ENCODE measurements around the gene HIVEP3. TPM values are rescaled to one million over a fixed set of nuclear protein-coding genes. Genes with fewer than 3 reads are reported as not detected.
"Not testable (repeated sequence)": the region's sequence is repeated elsewhere in the genome, so short reads cannot be mapped to it uniquely, and the experiment has no call there.

The HIVEP3 gene
- total RNA-seq, 1 donor from 2014 or later, result 3.6 TPM

DNA sequence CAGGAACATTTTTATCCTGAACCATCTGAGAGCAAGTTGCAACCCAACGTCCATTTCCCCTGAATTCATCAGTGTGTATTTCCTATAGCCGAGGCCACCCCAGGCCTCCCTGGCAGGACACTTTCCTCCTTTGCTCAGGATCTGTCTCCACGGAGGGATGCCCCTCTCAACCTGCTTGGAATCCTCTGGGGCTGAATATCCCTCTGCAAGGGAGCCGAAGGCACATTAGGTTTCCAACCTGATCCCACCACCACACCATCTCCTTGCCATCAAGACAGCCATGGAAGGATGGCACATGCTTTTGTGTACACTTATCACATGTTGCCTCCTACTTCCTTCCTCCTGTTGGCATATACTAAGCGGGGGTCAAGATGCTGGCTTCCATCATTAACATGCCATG lies 359.4 kb downstream of the HIVEP3 start:
- no peak overlapping the region for H3K4me3 Mint-ChIP-seq (ENCODE audit: unreplicated experiment)
- H3K27ac Mint-ChIP-seq (ENCODE audit: unreplicated experiment), result no peak overlapping the region
- H3K27me3 Mint-ChIP-seq (ENCODE audit: low read depth), result peaks cover 4% of the 10 kb centered on the region
- no peaks in the 10 kb centered on the region for H3K4me1 Mint-ChIP-seq (ENCODE audit: low read depth)
- peaks cover 16% of the 10 kb centered on the region for H3K9me3 Mint-ChIP-seq (ENCODE audit: low read depth)
- TF ChIP-seq, protein P1, sequence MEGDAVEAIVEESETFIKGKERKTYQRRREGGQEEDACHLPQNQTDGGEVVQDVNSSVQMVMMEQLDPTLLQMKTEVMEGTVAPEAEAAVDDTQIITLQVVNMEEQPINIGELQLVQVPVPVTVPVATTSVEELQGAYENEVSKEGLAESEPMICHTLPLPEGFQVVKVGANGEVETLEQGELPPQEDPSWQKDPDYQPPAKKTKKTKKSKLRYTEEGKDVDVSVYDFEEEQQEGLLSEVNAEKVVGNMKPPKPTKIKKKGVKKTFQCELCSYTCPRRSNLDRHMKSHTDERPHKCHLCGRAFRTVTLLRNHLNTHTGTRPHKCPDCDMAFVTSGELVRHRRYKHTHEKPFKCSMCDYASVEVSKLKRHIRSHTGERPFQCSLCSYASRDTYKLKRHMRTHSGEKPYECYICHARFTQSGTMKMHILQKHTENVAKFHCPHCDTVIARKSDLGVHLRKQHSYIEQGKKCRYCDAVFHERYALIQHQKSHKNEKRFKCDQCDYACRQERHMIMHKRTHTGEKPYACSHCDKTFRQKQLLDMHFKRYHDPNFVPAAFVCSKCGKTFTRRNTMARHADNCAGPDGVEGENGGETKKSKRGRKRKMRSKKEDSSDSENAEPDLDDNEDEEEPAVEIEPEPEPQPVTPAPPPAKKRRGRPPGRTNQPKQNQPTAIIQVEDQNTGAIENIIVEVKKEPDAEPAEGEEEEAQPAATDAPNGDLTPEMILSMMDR (IDR thresholded peaks at IDR 0.05), result no peak
- DNase-seq (ENCODE audit: low spot score), result no peak
- H3K36me3 Mint-ChIP-seq (ENCODE audit: low read depth), result peaks cover 15% of the 10 kb centered on the region

DNA sequence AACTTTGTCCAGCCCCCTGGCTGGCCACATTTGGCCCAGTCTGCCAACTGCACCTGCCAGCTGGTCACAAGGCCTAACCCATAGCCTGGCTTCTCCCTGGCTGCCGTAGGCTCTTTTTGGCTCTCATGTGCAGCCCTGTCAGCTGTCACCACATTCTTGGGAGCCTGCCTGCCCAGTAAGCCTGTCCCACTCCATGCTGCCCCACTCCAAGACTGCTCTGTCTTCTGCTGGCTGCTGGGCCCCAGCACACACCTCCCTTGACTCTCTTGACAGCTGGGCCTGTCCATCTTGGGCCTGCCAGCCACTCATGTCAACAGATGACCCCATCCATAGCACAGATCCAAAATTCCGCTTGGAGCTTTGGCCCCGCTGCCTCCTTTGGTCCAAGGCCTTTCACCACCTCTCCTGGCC lies 360.0 kb downstream of the HIVEP3 start:
- no peak for DNase-seq (ENCODE audit: low spot score)
- TF ChIP-seq, protein P1 (IDR thresholded peaks at IDR 0.05), result no peak
- H3K4me3 Mint-ChIP-seq (ENCODE audit: unreplicated experiment), result no peak overlapping the region
- no peak overlapping the region for H3K27ac Mint-ChIP-seq (ENCODE audit: unreplicated experiment)
- H3K4me1 Mint-ChIP-seq (ENCODE audit: low read depth), result no peaks in the 10 kb centered on the region
- peaks cover 3% of the 10 kb centered on the region for H3K27me3 Mint-ChIP-seq (ENCODE audit: low read depth)
- H3K9me3 Mint-ChIP-seq (ENCODE audit: low read depth), result peaks cover 20% of the 10 kb centered on the region
- H3K36me3 Mint-ChIP-seq (ENCODE audit: low read depth), result peaks cover 15% of the 10 kb centered on the region

DNA sequence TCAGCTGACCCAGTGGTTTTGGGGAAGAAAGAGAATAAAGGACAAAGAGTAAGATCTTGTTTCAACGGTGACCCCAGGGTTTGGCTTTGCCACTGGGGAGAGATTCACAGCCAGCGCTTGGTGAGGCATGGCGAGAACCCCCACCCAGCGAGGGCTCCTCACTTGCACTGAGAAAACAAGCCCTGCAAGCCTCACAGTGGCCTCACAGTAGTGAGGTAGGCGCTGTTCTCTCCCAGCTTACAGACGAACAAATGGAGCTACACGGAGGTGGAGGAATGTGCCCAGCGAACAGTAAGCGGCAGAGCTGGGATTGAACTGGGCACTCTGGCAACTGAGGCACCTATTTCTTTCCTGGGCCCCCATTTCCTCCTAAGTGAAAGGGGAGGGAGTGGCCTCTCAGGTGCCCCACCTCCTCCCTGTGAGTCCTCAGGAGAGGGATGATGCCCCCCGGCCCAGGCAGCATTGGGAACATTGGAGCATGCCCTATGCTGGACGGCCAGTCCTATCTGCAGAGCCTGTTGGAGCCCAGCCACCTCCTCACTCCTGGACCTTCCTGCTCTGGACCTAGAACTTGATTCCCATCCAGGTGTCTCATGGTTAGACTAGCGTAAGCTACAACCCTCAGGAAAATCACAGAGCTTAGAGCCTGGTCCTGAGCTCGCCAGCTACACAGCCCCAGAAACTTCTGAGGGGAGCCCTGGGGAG lies 360.8 kb downstream of the HIVEP3 start:
- H3K27ac Mint-ChIP-seq (ENCODE audit: unreplicated experiment), result no peak overlapping the region
- no peak overlapping the region for H3K4me3 Mint-ChIP-seq (ENCODE audit: unreplicated experiment)
- H3K4me1 Mint-ChIP-seq (ENCODE audit: low read depth), result no peaks in the 10 kb centered on the region
- peaks cover 13% of the 10 kb centered on the region for H3K36me3 Mint-ChIP-seq (ENCODE audit: low read depth)
- TF ChIP-seq, protein P1 (IDR thresholded peaks at IDR 0.05), result no peak
- H3K9me3 Mint-ChIP-seq (ENCODE audit: low read depth), result peaks cover 24% of the 10 kb centered on the region
- no peak for DNase-seq (ENCODE audit: low spot score)
- H3K27me3 Mint-ChIP-seq (ENCODE audit: low read depth), result no peaks in the 10 kb centered on the region

DNA sequence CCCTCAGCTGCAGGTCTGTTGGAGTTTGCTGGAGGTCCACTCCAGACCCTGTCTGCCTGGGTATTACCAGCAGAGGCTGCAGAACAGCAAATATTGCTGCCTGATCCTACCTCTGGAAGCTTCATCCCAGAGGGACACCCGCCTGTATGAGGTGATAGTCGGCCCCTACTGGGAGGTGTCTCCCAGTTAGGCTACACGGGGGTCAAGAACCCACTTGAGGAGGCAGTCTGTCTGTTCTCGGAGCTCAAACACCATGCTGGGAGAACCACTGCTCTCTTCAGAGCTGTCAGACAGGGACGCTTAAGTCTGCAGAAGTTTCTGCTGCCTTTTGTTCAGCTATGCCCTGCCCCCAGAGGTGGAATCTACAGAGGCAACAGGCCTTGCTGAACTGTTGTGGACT lies 364.0 kb downstream of the HIVEP3 start:
- peaks cover 19% of the 10 kb centered on the region for H3K36me3 Mint-ChIP-seq (ENCODE audit: low read depth)
- peaks cover 33% of the 10 kb centered on the region for H3K9me3 Mint-ChIP-seq (ENCODE audit: low read depth)
- H3K27ac Mint-ChIP-seq (ENCODE audit: unreplicated experiment); H3K27me3 Mint-ChIP-seq (ENCODE audit: low read depth); H3K4me3 Mint-ChIP-seq (ENCODE audit: unreplicated experiment); DNase-seq (ENCODE audit: low spot score); H3K4me1 Mint-ChIP-seq (ENCODE audit: low read depth): not testable (repeated sequence)

DNA sequence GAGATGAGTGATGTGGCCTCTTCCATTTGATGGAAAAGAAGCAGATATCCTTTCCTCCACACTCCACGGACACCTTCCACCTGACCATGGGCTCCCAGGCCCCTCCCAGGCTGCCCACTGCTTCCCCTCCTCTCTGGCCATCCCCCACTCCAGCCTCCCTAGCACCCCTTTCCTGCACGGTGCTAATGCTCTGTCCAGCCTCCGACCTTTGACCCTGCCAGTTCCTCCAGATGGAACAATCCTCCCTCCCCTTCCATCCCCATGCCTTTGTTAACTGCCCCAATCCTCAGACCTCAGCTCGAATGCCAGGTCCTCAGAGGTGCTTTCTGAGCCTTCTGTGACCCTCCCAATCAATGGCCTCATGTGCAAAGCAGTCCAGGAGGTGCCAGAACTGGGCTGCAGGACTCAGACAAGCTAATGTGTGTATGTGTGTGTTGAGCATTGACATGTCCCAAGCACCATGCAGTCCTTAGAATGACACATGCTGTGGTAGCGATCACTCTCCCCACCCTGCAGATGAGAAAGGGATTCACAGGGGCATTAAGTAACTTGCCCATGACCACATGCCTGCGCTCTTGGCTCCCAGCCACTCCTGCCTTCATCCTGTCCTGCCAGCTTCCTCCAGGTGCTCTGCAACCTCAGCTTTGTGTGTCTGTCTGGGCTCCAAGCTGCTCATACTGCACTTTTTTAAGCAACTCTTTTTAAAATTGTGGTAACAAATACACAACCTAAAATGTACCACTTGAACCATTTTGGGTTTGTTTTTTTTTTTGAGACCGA lies 370.8 kb downstream of the HIVEP3 start:
- Mint-ChIP-seq H3K4me3 (ENCODE audit: unreplicated experiment) (no peak overlapping the region), H3K4me1 (ENCODE audit: low read depth) (no peaks in the 10 kb centered on the region), H3K27me3 (ENCODE audit: low read depth) (peaks cover 2% of the 10 kb centered on the region), H3K9me3 (ENCODE audit: low read depth) (peaks cover 12% of the 10 kb centered on the region), H3K36me3 (ENCODE audit: low read depth) (peaks cover 6% of the 10 kb centered on the region), H3K27ac (ENCODE audit: unreplicated experiment) (no peak overlapping the region)
- DNase-seq (ENCODE audit: low spot score), result peak; percentile 51
- TF ChIP-seq, protein P1 (IDR thresholded peaks at IDR 0.05), result no peak

Data from chondrocyte (in vitro differentiated cells).